Activated CD8-positive, alpha-beta memory T cell treated with anti-CD3 and anti-CD28 coated beads for 4 hours (primary cell): ENCODE results near the gene TSC1.
"Not testable (repeated sequence)": the region's sequence is repeated elsewhere in the genome, so short reads cannot be mapped to it uniquely, and the experiment has no call there.

Experiments
- DNase-seq, 2 donors: peaks; one replicate each; pipeline ENCODE4 v3.0.0-alpha.2; 2020; ENCODE audit warnings: low read depth in 2 of 2

The TSC1 gene

DNA sequence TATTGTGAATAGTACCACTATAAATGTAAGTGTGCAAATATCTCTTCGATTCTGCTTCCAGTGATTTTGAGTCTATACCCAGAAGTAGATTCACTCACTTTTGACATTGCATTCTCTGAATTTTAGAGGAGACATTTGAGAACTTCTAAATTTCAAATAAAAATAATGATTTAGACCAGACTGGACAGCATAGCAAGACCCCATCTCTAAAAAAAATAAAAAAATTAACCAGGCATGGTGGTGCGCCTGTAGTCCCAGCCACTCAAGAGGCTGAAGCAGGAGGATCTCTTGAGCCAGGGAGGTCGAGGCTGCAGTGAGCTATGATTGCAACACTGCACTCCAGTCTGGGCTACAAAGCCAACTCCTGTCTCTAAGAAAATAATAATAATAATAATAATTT lies 32.2 kb upstream of the TSC1 start:
- DNase-seq = no peak

DNA sequence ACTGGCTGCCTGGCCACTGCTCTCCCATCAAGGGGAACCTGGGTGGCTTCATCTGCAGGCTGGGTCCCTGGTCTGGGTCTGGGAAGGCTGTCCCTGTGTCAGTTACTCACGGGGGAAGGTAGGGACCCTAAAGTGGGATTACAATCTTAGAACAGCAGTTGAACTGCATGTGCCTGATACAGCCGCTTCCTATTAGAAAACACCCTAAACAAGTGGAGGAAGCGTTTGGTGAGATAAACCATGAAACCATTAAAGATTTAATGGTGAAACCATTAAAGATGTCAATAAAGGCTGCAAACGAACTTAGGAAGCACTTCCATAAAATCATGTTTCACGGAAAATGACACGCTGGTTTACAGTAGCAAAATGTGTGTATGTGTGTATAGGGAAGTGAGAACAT lies 31.5 kb upstream of the TSC1 start:
- no peak for DNase-seq

DNA sequence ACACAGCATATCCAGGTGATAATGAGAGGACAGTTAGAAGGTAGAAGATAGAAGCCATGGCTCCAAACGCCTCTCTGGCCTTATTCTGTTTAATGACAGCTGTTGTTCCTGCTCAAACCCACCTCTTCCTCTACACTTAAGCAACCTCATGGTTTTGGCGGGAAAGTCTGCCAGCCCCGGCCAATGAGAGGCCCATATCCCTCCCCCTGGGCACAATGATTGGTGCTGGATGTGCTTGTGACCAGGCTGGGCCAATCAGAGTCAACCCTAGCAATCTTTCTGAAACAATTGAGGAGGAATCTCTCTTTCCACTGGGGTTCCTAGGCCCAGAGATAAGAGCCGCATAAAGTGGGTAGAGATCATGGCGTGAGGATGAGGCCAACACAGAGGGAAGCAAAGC lies 29.3 kb upstream of the TSC1 start:
- no peak for DNase-seq

DNA sequence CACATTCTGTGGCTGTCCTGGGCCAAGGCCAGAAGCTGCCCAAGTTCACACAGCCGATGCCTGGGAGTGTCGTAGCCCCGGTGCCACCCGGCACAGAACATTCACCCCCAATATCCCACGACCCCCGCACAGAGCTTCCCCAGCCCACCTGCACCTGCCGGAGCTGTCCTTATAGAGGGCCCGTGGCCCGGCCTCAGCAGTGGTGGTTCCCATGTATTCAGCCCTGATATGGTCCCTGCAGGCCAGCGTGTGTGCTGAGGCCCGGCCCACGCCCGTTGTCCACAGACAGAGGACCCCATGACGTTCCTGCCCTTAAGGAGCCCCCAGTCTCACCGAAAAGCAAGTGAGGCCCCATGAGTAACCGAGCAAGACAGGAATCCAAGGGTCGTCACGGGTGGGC lies 28.8 kb upstream of the TSC1 start:
- DNase-seq = no peak

DNA sequence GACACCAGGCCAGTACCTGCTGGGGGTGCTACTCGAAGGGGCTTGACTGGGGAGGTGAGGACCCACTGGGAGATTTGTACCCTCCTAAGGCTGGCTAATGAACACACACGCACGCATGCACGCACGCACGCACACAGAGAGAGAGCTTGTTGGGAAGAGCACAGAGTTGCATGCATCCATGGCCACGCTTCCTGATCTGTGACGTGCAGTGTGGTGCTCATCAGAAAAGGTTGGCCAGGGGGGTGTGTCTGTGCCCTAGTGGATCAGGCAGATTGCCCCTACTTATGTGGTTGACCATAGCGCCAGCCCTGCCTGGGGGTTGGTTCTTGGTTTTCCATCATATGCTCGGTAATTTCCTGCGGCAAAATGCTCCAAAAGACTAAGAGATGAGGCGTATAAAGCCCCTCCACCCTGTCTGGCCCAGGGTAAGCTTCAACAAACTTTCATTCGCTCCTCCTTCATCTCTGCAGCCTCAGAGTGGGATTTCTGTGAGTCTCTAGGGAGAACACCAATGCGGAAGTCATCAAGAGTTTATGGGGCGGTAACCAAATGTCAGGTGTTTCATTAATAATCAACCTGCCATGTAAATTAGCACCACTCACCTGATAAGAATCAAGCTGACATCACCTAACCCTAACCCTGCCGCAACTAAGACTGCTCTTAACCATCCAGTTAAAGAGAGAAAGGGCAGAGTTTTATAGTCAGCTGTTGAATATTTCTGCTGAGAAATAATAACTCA lies 26.1 kb upstream of the TSC1 start:
- no peak for DNase-seq

DNA sequence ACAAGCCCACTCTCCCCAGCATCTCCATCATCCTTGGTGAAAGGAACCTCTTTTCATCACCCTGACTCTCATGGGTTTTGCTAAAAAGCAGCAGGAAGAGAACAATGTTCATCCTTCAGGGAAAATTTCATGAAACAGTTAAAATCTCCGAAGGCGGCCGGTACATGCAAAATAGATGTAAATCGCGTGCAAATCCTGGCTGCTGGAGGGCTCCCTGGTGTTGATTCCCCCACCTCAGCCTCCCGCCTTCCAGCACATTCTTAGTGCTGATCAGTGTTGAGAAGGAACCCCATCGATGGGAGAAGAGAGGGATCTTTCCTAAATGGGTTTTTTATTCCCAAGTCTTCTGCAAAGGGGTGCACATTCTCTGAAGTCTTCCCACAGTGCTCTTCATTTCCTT lies 25.4 kb upstream of the TSC1 start:
- no peak for DNase-seq

DNA sequence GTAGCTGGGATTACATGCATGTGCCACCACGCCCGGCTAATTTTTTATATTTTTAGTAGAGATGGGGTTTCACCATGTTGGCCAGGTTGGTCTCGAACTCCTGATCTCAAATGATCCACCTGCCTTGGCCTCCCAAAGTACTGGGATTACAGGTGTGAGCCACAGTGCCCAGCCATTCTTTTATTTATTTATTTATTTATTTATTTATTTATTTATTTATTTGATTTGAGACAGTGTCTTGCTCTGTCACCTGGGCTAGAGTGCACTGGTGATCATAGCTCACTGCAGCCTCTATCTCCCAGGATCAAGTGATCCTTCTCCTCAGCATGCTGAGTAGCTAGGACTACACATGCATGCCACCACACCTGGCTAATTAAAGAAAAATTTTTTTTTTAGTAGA lies 23.5 kb upstream of the TSC1 start:
- not testable (repeated sequence) for DNase-seq

DNA sequence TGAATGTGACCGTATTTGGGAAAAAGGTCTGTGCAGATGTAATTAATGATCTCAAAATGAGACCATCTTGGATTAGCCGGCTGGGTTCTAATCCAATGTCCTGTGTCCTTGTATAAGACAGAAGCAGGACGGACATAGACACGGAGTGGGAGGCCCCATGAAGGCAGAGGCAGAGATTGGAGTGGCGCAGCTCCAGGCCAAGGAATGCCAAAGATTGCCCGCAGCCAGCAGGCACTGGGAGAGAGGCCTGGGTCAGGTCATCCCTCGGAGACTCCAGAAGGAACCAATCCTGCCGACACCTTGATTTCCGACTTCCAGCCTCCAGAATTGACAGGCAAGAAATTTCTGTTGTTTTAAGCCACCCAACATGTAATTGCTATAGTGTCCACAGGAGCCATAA lies 21.1 kb upstream of the TSC1 start:
- no peak for DNase-seq

DNA sequence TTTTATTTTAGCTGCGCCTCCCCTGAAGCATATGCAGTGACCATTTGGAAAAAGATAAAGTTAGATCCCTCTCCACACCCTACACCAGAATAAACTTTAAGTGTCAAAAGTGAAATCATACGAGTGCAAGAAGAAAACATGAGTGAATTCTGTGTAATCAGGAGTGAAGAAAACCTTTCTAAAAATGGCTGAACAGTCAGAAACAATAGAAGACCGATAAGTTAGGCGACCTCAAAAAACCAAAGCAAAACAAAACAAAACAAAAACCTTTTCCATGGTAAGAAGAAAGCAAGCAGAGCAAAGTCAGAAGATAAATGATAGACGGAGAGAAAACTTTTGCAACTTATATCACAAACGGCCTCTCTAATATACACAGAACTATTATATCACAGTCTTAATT lies 16.6 kb upstream of the TSC1 start:
- no peak for DNase-seq

DNA sequence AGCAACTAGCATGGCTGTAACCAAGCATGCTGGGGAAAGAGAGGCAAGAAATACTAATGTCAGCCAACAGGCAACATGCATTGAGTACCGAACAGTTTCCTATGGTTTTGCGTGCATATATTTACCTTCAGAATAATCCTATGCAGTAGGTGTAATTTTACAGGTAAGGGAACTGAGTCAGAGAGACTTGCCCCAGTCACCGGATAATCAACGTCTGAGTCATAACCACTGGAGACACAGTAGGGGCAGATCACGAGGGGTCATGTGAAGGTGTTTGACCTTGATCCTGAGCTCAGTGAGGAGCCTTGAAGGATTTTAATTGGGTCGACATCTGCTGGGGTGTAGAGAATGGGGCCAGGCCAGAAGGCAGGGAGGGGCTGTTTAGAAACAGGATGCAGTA lies 13.4 kb upstream of the TSC1 start:
- no peak for DNase-seq

DNA sequence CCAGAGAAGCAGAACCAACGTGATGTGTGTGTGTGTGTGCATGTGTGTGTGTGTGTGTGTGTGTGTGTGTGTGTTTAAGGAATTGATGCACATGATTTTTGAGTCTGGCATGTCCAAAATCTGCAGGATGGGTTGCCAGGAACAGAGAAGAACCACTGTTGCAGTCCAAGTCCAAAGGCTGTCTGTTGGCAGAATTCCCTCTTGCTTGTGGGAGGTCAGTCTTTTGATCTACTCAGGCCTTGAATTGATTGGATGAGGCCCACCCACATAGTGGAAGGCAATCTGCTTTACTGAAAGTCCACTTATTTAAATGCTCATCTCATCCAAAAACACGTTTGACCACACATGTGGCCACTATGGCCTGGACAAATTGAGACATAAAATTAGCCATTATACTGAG lies 11.4 kb upstream of the TSC1 start:
- no peak for DNase-seq

DNA sequence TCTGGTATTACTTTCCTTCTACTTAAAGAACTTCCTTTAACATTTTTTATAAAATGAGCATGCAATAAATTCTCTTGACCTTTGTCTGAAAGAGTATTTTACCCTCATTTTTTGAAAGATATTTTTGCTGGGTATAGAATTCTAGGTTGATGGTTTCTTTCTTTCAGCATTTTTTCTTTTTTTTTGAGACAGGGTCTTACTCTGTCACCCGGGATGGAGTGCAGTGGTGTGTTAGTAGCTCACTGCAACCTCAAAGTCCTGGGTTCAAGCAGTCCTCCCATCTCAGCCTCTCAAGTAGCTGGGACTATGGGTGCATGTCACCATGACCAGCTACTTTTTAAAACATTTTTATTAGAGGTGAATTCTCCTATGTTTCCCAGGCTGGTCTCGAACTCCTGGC lies 10.7 kb upstream of the TSC1 start:
- DNase-seq = no peak

DNA sequence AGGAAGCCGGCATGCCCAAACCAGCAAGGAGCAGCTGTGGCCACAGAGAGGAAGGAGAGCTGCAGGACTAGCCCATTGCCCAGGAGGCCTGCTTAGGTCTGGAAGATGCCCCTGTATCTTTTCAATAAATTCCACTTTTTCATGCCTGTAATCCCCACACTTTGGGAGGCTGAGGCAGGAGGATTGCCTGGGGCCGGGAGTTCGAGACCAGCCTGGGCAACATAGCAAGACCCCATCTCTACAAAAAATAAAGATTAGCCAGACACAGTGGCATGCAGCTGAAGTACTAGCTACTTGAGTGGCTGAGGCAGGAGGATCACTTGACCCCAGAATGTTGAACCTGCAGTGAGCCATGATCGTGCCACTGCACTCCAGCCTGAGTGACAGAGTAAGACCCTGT lies 5.3 kb upstream of the TSC1 start:
- DNase-seq = no peak

DNA sequence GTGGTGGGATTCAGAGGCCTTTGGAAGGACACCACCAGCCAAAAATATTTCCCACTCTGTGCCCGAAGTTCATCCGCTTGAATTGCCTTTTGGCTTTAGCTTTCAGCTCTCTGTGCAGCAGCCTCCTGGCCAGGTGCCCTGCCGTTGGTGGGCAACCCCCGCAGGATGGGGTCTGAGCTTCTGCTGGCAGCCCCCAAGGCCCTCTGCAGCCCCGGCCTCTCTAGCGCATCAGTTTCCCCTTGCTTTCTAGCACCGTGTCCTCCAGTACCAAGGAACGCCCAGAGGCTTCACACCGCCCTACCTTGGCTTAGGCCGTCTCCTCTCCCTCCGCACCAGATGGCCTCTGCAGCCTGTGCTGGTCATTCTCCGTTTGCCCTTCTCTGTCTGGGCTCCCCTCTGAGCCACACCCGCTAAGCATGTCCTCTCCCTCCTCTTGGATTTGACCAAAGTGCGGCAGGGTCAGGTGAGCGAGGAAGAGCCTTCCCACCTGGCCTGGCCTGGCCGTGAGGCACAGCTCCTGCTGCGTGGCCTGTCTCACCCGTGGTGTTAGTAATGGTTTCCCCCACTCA lies 4.2 kb upstream of the TSC1 start:
- DNase-seq = no peak

DNA sequence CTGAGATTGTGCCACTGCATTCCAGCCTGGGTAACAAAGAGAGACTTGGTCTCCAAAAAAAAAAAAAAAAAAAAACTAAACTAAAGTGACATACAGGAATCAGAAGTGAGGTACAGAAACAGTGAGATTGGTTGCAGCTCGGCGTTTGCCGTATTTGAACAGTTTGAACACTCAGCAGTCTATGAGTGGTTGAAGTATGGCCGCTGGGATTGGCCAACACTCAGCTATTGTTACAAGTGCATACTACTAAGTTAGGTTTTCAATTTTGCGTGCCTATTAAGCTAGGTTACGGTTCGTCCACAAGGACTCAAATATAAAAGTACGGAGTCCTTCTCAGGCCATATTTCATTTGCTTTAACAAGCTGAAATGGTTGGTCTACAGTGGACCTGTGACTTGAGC lies 3.3 kb upstream of the TSC1 start:
- no peak for DNase-seq

DNA sequence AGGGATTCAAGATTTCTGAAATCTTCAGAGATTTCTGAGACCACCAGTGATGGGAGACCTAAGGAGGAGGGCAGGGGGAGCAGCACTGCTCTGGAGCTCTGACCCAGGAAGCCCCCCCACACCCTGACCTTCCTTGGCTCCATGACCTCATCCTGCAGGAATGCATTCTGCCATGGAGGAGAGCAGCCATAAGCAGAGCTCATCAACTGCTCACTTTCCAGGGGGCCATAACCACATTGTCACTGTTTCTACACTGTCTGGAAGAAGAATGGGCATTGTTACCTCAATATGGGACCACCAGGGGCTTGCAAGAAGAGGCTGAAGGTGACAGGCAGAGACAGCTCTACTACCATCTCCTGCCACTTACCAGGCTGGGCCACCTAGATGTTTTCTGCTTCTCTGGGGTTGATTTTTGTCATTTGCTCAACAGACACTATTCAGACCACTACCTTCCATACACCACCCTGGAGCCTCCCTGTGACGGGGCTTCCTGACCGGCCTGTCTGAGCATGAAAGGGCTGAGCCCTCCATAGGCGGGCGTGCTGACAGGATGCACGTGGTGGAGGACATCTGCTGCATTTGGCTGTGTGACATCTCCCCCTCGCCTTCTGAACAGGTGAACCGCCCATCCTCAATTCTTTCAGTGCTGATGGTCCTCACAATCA lies 2.3 kb upstream of the TSC1 start:
- DNase-seq = no peak

DNA sequence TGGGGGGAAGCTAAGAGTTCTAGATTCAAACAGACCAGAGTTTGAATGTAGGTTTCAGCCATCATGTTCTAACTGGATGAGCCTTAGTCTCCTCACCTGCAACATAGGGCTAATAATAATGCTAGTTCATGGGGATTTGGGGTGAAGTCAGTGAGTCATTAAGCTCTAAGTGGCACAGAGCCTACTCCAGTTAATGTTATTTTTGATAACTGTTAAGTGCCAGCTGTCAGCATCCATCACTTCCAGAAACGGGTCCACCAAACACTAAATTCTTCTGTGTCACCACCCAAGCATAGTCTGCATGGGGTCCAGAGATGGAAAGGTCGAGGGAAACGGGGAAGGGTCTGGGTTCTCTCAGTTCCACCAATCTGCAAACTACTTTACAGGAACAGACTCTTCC lies 1.8 kb upstream of the TSC1 start:
- DNase-seq = no peak

DNA sequence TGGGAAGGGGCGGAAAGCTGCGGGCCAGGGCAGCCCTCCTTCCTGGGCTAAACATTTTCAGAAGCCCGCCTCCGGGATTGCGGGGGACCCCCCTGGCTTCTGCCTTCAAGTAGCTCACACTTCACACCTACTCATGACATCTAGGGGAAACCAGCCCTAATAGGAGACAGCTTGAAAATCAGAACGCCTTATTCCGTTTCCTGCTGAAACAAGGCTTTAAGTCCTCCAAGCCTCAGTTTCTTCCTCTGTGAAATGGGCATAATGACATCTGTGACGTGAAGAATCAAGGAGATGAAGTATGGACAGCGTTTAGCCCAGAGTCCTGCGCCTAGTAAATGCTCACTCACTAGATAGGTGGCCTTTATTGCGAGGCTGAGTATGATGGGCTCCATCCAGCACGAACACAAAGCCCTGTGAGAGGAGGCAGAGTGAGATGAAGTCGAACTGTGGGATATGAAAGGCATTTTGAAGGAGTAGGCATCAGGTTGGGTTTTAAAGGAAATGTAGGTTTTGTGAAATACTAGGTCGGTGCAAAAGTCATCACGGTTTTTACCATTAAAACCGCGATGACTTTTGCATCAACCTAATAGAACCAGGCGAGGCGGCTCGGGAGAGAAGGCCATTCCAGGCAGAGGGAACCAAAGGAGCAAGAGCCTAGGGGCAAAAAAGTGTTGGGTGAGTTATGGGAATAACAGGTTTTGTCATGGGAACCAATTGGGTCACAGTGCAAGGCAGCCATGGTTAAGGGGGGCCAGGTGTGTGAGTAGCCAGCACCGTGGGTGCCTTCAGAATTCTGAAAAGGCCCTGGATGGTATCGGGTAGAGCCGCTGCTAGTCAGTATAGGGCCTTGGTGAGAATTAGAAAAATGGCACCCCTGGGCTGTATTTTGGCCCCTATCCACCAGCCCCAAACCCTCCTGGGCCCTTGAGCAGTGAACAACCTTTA lies 1.0 kb upstream of the TSC1 start:
- DNase-seq = no peak

DNA sequence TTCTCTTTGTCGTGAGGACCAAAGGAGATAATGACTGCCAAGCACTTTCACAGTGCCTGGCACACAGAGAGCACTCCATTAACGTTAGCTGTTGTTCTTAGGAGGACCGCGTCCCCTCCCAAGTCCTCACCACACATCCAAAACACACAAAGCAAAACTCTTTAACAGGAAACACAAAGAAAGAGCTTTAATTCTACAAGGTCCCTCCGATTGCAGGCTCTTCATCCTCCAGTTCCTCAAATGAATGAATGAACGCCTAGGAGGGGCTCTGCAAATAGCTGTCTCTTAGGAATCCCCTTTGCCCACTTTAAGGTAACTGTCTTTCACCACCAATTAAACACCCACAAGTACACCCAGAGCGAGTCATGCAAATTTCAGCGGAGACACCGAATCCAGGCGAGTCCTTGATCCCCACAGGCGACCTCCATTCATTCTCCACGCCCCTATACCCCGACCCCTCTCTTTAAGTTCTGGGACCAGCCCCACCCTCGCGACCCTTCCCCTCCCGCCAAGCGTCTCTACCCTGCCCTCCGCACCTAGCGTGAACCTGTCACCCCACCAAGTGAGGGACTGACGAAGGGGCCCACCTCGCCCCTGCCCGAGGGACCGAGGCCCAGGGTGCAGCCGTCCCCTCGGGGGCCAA lies 644 bp downstream of the TSC1 start:
- no peak for DNase-seq

DNA sequence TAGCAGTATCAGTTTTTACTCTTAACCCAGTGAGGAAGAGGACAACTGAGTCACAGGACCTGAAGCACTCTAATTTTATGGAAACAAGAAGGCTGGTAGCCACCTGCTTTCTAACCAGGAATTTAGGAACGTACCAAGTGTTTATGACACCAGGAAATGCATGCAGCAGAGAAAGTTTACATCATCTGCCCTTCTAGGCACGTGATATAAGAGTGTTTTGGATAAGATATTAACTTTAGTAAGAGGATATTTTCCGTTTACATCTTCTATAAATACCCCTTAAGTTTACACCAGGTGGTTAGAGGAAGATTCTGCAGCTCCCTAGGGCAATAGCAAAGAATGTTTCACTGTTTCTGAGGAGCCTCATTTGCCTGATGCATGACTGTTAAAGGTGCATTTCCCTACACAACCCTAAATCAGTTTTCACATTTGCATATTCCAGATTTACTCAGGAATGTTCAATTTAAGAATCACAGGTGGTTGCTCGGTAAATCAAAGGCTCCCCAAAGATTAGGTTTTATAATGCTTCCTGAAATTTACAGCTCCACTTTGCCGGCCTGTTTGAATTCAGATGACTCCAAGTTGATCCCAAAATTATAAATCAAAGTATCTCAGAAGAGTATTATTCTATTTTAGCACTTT lies 1.8 kb downstream of the TSC1 start:
- no peak for DNase-seq

DNA sequence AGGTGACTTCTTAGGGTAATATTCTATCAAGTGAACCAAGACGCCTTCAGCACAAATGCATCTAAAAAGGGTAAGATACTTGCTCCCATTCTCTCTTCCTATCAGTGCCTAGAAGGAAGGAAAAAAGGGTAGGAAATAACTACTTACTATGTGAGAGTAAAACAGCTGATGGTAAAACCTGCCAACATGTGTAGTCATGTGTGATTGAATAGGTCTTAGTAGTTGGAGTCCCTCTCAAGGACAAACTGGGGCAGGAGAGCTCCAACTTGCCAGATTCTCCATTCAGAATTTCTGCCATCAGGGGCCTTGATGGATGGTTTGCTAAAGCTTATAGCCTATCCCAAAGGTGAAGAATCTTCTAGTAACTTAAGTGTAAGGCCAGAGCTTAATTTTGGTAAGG lies 5.2 kb downstream of the TSC1 start:
- DNase-seq = no peak
